Measurements from ENCODE around the gene ANAPC15.

The ANAPC15 gene

GRCh38 chr11:72069787-72070251, 42.7 kb downstream of the ANAPC15 start:
- Histone ChIP-seq H3K27ac (ENCODE audit: low read depth, low read length) (no peak overlapping the region), H3F3A (ENCODE audit: insufficient read depth) (peaks cover 3% of the 10 kb centered on the region; the same call in 1 of the 2 replicates), H3K9me2 (replicated peaks; ENCODE audit: insufficient read depth, low read length) (no peaks in the 10 kb centered on the region), H2AFZ (ENCODE audit: low read depth, low read length, severe bottlenecking) (no peak overlapping the region), H3K9me3 (ENCODE audit: insufficient read depth, low read length) (no peaks in the 10 kb centered on the region), H3K4me2 (ENCODE audit: low read depth, low read length, poor library complexity, severe bottlenecking) (no peak overlapping the region), H3K79me2 (ENCODE audit: insufficient read depth, low read length) (peaks cover 95% of the 10 kb centered on the region), H3K27me3 (ENCODE audit: low read length) (no peaks in the 10 kb centered on the region), H3K36me3 (ENCODE audit: low read length) (peaks cover 11% of the 10 kb centered on the region; the same call in 1 of the 2 replicates), H3K4me3 (ENCODE audit: insufficient read depth, low read length, poor library complexity, severe bottlenecking) (no peak overlapping the region), H3K9ac (ENCODE audit: low read length) (no peak overlapping the region), H4K20me1 (ENCODE audit: low read depth, low read length) (peaks cover 3% of the 10 kb centered on the region; the same call in 1 of the 2 replicates)
- no peak for TF ChIP-seq CTCF (IDR thresholded peaks at IDR 0.05; ENCODE audit: insufficient read depth, low read length, poor library complexity, severe bottlenecking)
- no peak for TF ChIP-seq EZH2phosphoT487 (conservative IDR thresholded peaks at IDR 0.05; ENCODE audit: low read length)

- no peak overlapping the region for H3K9ac ChIP-seq (ENCODE audit: low read length)
- peaks cover 3% of the 10 kb centered on the region; the same call in 1 of the 2 replicates for H3F3A ChIP-seq (ENCODE audit: insufficient read depth)
- TF ChIP-seq EZH2phosphoT487 (conservative IDR thresholded peaks at IDR 0.05; ENCODE audit: low read length) (no peak), CTCF (IDR thresholded peaks at IDR 0.05; ENCODE audit: insufficient read depth, low read length, poor library complexity, severe bottlenecking) (no peak)
- peaks cover 3% of the 10 kb centered on the region; the same call in 1 of the 2 replicates for H4K20me1 ChIP-seq (ENCODE audit: low read depth, low read length)
- H3K9me3 ChIP-seq (ENCODE audit: insufficient read depth, low read length) = no peaks in the 10 kb centered on the region
- H2AFZ ChIP-seq (ENCODE audit: low read depth, low read length, severe bottlenecking) = no peak overlapping the region
- no peak overlapping the region for H3K27ac ChIP-seq (ENCODE audit: low read depth, low read length)
- H3K27me3 ChIP-seq (ENCODE audit: low read length) = no peaks in the 10 kb centered on the region
- no peak overlapping the region for H3K4me2 ChIP-seq (ENCODE audit: low read depth, low read length, poor library complexity, severe bottlenecking)
- H3K79me2 ChIP-seq (ENCODE audit: insufficient read depth, low read length) = peaks cover 94% of the 10 kb centered on the region
- no peak overlapping the region for H3K4me3 ChIP-seq (ENCODE audit: insufficient read depth, low read length, poor library complexity, severe bottlenecking)
- no peaks in the 10 kb centered on the region for H3K9me2 ChIP-seq (replicated peaks; ENCODE audit: insufficient read depth, low read length)
- peaks cover 11% of the 10 kb centered on the region; the same call in 1 of the 2 replicates for H3K36me3 ChIP-seq (ENCODE audit: low read length)
These were observed 43.3 kb downstream of the ANAPC15 start for GRCh38 chr11:72069200-72069599.

- Histone ChIP-seq H3K27ac (ENCODE audit: low read depth, low read length) (no peak overlapping the region), H2AFZ (ENCODE audit: low read depth, low read length, severe bottlenecking) (no peak overlapping the region), H3K9me3 (ENCODE audit: insufficient read depth, low read length) (no peaks in the 10 kb centered on the region), H3F3A (ENCODE audit: insufficient read depth) (peaks cover 3% of the 10 kb centered on the region; the same call in 1 of the 2 replicates), H3K4me2 (ENCODE audit: low read depth, low read length, poor library complexity, severe bottlenecking) (no peak overlapping the region), H3K4me3 (ENCODE audit: insufficient read depth, low read length, poor library complexity, severe bottlenecking) (no peak overlapping the region), H3K79me2 (ENCODE audit: insufficient read depth, low read length) (peaks cover 83% of the 10 kb centered on the region), H3K9me2 (replicated peaks; ENCODE audit: insufficient read depth, low read length) (no peaks in the 10 kb centered on the region), H3K9ac (ENCODE audit: low read length) (no peak overlapping the region), H3K36me3 (ENCODE audit: low read length) (peaks cover 11% of the 10 kb centered on the region; the same call in 1 of the 2 replicates), H3K27me3 (ENCODE audit: low read length) (no peaks in the 10 kb centered on the region), H4K20me1 (ENCODE audit: low read depth, low read length) (peaks cover 3% of the 10 kb centered on the region; the same call in 1 of the 2 replicates)
- TF ChIP-seq CTCF (IDR thresholded peaks at IDR 0.05; ENCODE audit: insufficient read depth, low read length, poor library complexity, severe bottlenecking) = no peak
- TF ChIP-seq EZH2phosphoT487 (conservative IDR thresholded peaks at IDR 0.05; ENCODE audit: low read length) = no peak
These were observed 44.8 kb downstream of the ANAPC15 start for GRCh38 chr11:72067676-72068075.

All from SU-DHL-6 (cell line).